Measurements from ENCODE around the gene PYROXD2.

PYROXD2 gene

DNA sequence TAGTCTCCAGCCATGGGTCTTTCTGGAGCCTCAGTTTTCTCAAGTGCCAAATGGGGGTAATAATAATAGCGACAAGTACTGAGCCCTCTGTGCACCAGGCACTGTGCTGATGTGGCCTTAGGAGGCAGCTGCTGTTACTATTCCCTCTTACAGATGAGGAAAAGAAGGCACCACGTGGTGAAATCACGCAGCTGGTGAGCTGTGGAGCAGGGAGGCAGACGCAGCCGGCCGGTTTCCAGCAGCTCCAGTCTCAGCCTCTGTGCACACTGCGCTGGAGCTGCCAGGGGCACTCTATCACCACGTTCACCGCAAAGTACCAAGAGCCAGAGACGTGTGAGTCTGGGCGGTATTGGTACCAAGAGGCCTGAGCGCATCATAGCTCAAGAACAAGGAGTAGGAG is 9.6 kb downstream of the PYROXD2 start:
- TF ChIP-seq JUND (IDR thresholded peaks at IDR 0.05; ENCODE audit: low read depth), result no peak
- in situ Hi-C loops (cut with HindIII; ENCODE audit: low pct_unique_long_range_greater_than_20kb, low sequenced_read_pairs), result no loop called here

GRCh38 chr10:98404571-98405359 is 10.2 kb downstream of the PYROXD2 start:
- TF ChIP-seq JUND (IDR thresholded peaks at IDR 0.05; ENCODE audit: low read depth), result no peak
- in situ Hi-C loops (cut with HindIII; ENCODE audit: low pct_unique_long_range_greater_than_20kb, low sequenced_read_pairs), result no loop called here
- DNase-seq (ENCODE audit: low read depth in 1 of 2, low spot score in 1 of 2), result no peak

More for the DNA sequence above, 9.6 kb downstream of the PYROXD2 start:
- DNase-seq (ENCODE audit: low read depth in 1 of 2, low spot score in 1 of 2), result no peak

DNA sequence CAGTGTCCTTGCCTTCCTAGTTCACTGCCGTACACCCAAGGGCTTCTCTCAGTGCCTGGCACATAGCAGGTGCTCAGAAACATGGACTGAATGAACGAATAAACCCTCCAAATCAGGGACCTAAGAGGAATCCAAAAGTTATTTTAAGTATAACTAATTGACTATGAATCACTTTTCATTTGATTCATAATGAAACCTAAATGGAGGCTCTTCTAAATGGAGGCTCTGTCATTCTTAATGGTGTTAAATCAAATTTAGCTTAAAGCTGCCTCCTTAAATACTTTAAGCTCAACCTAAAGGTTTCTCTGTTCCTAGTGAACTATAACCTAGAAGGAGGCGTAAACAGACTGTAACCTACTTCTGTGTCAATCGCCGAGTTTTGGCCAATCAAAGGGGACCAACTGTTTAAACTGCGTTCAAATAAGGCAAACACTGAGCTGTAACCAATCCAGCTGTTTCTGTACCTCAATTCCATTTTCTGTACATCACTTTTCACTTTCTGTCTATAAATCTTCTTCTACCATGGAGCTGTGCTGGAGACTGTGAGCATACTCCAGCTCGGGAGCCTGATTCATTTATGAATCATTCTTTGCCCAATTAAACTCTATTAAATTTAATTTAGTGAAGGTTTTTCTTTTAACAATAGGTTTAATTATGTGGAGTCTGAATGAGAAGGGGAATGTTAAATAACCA is 11.0 kb downstream of the PYROXD2 start:
- TF ChIP-seq JUND (IDR thresholded peaks at IDR 0.05; ENCODE audit: low read depth), result no peak
- no peak for DNase-seq (ENCODE audit: low read depth in 1 of 2, low spot score in 1 of 2)
- in situ Hi-C loops (cut with HindIII; ENCODE audit: low pct_unique_long_range_greater_than_20kb, low sequenced_read_pairs), result no loop called here

DNA sequence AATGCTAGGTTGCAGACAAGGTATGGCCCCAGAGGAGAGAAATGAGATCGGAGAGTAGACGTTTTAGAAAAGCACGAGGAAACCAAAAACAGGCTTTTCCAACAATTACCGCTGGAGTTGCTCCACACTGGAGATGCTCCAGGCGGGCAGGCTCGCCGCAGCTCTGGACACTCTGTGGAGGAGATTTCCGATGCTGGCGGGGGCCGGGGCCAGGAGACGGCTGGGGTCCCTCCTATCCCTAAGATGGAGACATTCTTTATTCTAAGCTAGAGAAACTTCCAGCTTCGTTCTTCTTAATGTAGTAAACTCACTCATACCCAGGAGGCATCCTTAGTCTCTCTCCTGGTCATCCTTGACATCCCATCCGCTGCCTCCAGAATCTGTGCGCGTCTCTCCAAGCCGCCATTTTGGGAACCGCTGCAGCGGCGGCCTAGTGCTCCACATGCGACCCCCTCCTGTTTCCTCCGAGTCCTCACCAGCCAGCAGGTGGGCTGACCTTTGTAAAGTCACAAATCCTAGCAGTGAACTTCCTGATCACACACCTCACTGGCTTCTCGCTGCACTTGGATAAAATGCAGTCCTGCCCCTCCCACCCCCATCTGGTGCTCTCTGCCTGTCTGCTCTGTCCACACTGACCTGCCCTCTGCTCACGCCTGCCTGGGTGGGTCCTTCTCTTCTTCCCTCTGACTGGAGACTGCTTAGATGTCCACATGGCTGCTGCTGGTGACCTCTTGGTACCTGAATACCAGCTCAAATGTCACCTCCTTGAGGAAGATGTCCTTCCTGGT is 11.9 kb downstream of the PYROXD2 start:
- in situ Hi-C loops (cut with HindIII; ENCODE audit: low pct_unique_long_range_greater_than_20kb, low sequenced_read_pairs), result no loop called here
- TF ChIP-seq JUND (IDR thresholded peaks at IDR 0.05; ENCODE audit: low read depth), result no peak
- no peak for DNase-seq (ENCODE audit: low read depth in 1 of 2, low spot score in 1 of 2)

GRCh38 chr10:98402478-98402877 is 12.5 kb downstream of the PYROXD2 start:
- TF ChIP-seq JUND (IDR thresholded peaks at IDR 0.05; ENCODE audit: low read depth), result no peak
- in situ Hi-C loops (cut with HindIII; ENCODE audit: low pct_unique_long_range_greater_than_20kb, low sequenced_read_pairs), result no loop called here
- no peak for DNase-seq (ENCODE audit: low read depth in 1 of 2, low spot score in 1 of 2)

DNA sequence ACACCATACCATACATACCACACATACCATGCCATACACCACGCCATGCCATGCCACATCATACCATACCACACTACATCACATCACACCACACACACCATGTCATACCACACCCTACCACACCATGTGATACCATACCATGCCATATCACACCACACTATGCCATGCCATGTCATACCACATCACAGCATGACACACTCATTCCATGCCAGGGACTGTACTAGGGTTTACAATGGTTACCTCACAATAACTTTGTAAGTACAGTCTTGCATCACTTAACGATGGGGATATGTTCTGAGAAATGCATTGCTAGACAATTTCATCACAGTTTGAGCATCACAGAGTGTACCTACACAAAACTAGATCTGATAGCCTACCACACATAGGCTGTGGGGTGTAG is 14.5 kb downstream of the PYROXD2 start:
- no peak for DNase-seq (ENCODE audit: low read depth in 1 of 2, low spot score in 1 of 2)
- TF ChIP-seq JUND (IDR thresholded peaks at IDR 0.05; ENCODE audit: low read depth), result no peak
- in situ Hi-C loops (cut with HindIII; ENCODE audit: low pct_unique_long_range_greater_than_20kb, low sequenced_read_pairs), result no loop called here

DNA sequence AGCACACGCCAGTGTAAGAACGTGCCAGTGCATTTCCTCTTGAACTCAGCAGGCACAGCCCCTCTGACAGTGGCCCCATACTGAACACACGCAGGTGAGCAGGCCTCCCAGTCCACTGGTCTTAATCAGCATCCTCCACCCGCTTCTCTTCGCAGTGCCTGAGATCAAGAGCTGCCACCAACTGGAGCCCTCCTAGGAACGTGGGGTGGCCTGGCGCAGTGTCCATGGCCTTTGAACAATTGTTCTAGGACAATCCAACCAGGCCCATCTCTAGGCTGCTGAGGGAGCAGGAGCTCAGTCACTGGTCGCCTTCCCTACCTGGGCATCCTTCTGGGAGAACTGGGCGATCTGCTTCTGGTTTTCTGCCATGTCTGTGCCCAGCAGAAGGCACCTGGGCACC is 15.2 kb downstream of the PYROXD2 start:
- no peak for DNase-seq (ENCODE audit: low read depth in 1 of 2, low spot score in 1 of 2)
- in situ Hi-C loops (cut with HindIII; ENCODE audit: low pct_unique_long_range_greater_than_20kb, low sequenced_read_pairs), result no loop called here

DNA sequence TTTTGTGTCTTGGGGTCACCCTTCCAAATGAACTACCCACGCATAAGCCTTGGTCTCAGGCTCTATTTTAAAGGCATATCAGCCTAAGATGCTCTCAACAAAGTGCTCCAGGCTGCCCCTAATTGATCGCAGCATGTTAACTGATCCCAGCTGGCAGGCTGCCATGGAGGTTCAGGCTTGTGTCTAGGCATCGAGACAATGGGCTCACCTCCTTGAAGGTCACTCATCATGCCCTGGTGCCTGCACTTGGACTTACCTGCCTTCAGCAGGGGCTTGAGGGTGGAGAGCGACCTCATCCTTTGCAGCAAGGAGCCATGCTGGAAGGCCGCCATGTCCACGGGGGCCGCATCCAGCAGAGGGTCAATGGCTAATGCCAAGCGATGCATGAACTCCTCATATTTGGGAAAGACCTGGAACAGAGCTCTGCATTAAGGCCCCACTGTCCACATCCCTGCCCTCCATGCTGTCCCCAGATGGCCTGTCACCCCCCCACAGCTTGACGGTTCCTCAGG is 17.8 kb downstream of the PYROXD2 start:
- TF ChIP-seq JUND (IDR thresholded peaks at IDR 0.05; ENCODE audit: low read depth), result no peak
- in situ Hi-C loops (cut with HindIII; ENCODE audit: low pct_unique_long_range_greater_than_20kb, low sequenced_read_pairs), result no loop called here
- DNase-seq (ENCODE audit: low read depth in 1 of 2, low spot score in 1 of 2), result no peak

More for the DNA sequence above, 15.2 kb downstream of the PYROXD2 start:
- no peak for TF ChIP-seq JUND (IDR thresholded peaks at IDR 0.05; ENCODE audit: low read depth)

- no peak for DNase-seq (ENCODE audit: low read depth in 1 of 2, low spot score in 1 of 2)
Observed at GRCh38 chr10:98396096-98397063, 18.6 kb downstream of the PYROXD2 start.

DNA sequence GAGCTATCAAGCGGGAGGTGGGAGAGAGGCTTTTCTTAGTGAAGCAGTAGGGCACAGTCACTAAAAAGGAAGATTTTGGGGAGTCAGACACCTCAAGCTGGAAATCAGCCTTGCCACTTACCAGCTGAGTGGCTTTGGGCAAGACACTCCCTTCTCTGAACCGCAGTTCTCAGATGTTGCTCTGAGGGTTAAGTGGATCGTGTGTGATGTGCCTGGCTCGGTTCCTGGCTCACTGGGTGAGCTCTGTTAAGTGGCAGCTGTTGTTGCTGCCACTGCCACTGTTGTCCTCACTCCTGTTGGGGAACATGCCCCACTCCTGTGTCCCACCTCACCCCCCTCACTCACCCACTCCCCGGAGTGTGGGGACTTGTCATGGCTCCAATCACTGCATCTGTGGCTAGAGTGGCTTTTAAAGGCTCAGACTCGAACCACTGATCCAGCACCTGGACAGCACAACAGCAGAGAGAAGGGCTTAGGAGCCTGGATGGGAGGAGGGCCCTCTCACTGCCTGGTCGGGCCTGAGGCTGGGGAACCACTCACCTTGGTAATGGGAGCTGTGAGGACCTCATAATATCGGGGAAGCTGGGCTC is 20.0 kb downstream of the PYROXD2 start:
- DNase-seq (ENCODE audit: low read depth in 1 of 2, low spot score in 1 of 2), result no peak
- in situ Hi-C loops (cut with HindIII; ENCODE audit: low pct_unique_long_range_greater_than_20kb, low sequenced_read_pairs), result no loop called here
- TF ChIP-seq JUND (IDR thresholded peaks at IDR 0.05; ENCODE audit: low read depth), result no peak

More at GRCh38 chr10:98396096-98397063, 18.6 kb downstream of the PYROXD2 start:
- no peak for TF ChIP-seq JUND (IDR thresholded peaks at IDR 0.05; ENCODE audit: low read depth)
- in situ Hi-C loops (cut with HindIII; ENCODE audit: low pct_unique_long_range_greater_than_20kb, low sequenced_read_pairs), result no loop called here

DNA sequence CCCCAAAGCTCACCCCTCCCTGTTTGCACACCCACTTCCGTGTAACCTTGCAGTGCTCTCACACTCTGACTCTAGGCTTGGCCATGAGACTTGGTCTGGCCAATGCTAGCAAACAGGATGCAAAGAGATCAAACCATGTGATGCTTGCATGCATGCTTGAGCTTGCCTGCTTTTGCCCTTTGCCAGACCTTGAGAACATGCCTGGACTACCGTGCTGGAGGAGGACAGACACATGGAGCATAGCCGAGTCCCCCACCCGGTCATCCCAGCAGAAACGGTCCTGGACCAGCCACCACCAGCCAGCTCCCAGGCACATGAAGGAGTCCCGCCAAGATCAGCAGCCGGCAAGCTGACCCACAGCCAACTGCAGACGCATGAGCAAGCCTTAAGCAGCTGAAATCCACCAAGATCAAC is 23.4 kb downstream of the PYROXD2 start:
- no peak for DNase-seq (ENCODE audit: low read depth in 1 of 2, low spot score in 1 of 2)
- TF ChIP-seq JUND (IDR thresholded peaks at IDR 0.05; ENCODE audit: low read depth), result no peak
- in situ Hi-C loops (cut with HindIII; ENCODE audit: low pct_unique_long_range_greater_than_20kb, low sequenced_read_pairs), result no loop called here

Measured in T47D (cell line).